Cerebellar nuclear complex (tissue), 1 donor: Measurements from ENCODE around the gene SYNJ1.
"Not testable (repeated sequence)": the region's sequence is repeated elsewhere in the genome, so short reads cannot be mapped to it uniquely, and the experiment has no call there.

Source experiments
- DNase-seq, 2 experiments: peaks; one replicate each; lab custom pipeline; 2025; lab: John Stamatoyannopoulos, UW

The SYNJ1 gene

GRCh38 chr21:32733990-32734613 is 6.3 kb upstream of the SYNJ1 start:
- DNase-seq, result no peak

GRCh38 chr21:32733356-32733755 is 5.5 kb upstream of the SYNJ1 start:
- DNase-seq, result no peak

- DNase-seq, result no peak
These were observed 4.7 kb upstream of the SYNJ1 start for GRCh38 chr21:32732544-32732943.

DNA sequence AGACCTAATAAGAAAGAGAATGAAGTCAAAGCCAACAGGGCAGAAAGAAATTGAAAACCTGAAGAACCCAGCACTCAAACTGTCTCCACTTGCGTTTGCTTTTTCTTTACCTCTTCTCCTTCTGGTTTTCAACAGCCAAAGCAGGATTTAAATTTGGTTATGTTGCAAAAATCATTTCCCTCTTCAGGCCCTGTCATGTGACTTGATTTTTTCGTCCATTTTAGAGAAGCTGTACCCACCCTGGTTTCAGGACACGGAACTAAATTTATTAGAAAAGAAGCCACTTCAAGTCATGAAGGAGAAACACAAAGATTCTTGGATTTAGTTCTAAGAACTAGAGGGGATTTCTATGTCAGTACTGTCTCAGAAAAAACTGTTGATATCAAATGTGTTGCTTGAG is 1.0 kb upstream of the SYNJ1 start:
- no peak for DNase-seq

GRCh38 chr21:32728456-32728839 is 635 bp upstream of the SYNJ1 start:
- DNase-seq, result no peak

DNA sequence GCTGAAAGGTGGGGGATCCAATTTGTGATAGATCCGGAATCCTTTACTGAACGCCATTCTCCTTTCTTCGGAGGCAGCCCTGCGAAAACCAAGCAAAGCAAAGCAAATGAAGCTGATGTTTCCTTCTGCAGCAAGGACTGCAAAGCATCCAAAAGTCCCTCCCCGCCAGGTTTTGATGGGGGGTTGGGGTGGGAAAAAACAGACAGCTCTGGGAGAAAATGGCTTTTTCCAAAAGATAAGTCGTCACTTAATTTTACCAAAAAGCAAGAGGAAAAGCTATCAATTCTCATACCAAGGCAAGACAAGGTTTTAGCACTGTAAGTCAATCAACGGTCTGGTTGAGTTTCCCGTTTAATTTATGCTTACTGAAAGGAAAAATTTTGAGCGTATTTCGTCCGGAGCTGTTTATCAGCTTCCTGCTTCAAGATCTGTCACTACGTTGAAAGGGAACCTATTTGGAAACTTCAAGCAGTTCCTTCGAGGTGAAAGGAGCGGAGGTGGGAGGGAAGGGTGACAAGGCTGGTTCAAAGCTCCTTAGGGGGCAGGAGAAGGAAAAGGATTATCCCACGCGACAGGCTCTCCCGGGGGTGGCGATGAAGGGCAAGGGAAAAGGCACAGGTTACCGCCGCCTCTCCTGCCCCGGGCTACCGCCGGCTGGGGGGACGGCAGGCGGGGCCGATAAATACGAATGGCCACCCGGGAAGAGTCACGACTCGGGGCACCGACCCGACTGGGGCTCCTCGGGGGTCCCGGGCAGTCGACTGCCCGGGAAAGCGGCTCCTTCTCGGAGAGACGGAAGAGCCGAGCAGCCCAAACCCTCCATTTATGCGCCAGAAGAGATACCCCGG is 750 bp downstream of the SYNJ1 start:
- DNase-seq, result no peak

DNA sequence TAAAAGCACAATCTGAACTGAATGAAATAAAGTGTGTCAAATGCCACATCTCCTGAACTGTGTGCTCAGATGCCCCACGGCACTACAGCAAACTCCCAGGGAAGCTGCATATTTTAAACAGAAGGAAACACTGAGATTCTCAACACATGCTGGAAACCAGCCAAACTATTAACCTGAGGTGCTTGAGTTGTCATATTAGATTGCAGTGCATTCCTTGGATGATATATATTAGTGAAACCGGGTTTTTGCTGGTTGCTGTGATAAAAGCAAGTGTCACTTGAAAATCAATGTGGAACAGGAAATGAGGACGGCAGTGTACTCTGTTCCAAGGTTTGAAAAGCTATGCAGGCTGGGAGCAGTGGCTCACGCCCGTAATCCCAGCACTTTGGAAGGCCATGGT is 8.7 kb downstream of the SYNJ1 start:
- DNase-seq, result no peak

- no peak for DNase-seq
These were observed 9.9 kb downstream of the SYNJ1 start for GRCh38 chr21:32717851-32718316.

DNA sequence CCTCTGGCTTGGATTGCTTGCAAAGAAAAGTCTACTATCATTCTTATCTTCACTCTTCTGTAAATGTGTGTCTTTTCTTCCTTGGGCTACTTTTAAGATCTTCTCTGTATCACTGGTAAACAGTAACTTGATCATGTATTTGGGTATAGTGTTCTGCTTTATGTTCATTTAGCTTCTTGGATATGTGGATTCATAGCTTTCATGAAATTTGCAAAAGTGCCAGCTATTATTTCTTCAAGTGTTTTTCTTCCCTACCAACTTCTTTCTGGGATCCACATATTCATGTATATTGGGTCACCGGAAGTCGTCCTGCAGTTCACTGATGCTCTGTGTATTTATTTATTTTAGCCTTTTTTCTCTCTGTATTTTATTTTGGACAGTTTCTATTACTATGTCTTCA is 11.3 kb downstream of the SYNJ1 start:
- no peak for DNase-seq

DNA sequence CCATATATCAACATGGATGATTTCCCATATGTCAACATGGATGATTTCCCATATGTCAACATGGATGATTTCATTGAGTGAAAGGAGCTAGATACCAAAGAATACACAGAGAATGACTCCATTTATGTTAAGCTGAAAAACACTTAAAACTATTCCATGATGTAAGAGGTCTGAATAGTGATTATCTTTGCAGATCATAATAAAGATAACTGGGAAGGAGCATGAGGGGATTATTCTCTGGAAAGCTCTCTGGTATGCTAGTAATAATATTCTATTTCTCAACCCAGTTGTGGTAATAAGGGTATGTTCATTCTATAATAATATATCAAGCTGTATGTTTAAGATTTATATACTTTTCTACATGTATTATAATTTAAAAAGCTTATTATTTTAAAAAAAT is 14.1 kb downstream of the SYNJ1 start:
- DNase-seq, result no peak

GRCh38 chr21:32712641-32713040 is 15.2 kb downstream of the SYNJ1 start:
- no peak for DNase-seq

DNA sequence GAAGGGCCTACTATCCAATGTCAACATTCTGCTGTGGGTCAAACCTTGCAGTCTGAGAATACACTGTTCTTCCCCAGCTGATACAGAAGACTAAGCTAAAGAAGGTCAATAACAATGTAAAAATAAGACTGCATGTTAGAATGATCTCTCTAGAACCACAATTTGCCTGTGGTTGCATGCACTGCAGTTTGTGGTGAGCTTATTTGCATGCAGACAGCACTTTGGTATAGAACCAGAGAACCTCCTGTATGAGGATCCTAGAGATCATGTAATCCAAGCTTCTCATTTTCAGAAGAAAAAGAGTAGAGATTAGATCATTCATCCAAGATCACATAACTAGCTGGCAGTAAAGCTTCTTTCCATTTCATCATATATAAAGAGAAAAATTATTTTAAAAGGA is 15.8 kb downstream of the SYNJ1 start:
- DNase-seq, result no peak

GRCh38 chr21:32710987-32711386 is 16.8 kb downstream of the SYNJ1 start:
- no peak for DNase-seq

- DNase-seq, result no peak
These were observed 17.6 kb downstream of the SYNJ1 start for GRCh38 chr21:32710069-32710784.

DNA sequence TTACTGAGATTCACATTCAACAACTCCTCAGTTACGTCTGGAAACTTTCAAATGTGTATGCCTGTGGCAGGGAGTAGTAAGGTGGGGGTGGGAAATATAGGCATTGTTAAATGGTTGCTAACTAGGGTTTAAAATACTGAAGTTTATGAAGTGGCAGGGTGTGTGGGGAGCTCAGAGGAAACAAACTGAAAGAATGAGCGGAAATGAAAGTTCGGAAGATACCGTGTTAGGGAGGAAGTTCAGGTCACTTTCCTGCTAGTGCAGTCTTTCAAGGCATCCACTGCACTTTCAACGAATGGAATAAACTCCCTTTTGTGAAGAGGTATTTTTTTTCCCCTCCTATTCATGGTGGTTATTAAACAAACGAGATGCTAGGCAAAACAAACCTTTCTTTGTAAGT is 19.7 kb downstream of the SYNJ1 start:
- no peak for DNase-seq

- no peak for DNase-seq
These were observed 21.9 kb downstream of the SYNJ1 start for GRCh38 chr21:32705901-32706300.

GRCh38 chr21:32705139-32705538 is 22.7 kb downstream of the SYNJ1 start:
- no peak for DNase-seq

GRCh38 chr21:32702702-32703101 is 25.1 kb downstream of the SYNJ1 start:
- DNase-seq, result no peak

- DNase-seq, result no peak
These were observed 28.7 kb downstream of the SYNJ1 start for GRCh38 chr21:32698971-32699693.

DNA sequence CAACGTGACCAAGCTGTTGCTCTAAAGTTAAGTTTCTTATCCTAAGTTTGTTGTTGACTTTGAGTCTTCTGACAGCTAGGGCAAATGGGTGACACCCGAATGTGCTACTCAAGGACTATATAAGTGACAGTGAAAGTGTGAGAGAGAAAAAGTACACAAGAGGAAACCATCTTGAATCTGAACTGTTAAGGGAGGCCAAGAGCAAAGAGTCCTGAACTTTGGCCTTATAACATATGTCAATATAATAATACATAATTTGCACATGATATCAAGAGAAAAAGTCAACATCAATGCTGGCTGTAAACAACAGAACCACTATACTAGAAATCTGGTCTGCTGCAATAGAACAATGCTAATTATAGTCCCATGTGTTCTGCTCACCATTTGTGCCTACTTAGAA is 29.5 kb downstream of the SYNJ1 start:
- no peak for DNase-seq

DNA sequence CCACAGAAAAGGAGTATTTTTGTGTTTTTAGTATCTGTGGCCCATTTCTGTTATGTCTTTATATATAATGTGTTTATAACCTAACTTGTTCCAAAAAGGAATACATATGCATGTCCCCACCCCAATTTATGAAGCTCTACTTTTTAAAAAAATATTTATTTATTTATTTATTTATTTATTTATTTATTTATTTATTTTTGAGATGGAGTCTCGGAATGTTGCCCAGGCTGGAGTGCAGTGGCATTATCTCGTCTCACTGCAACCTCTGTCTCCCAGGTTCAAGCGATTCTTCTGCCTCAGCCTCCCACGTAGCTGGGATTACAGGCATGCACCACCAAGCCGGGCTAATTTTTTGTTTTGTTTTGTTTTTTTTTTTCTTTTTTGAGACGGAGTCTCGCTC is 32.3 kb downstream of the SYNJ1 start:
- not testable (repeated sequence) for DNase-seq

GRCh38 chr21:32693581-32693980 is 34.2 kb downstream of the SYNJ1 start:
- no peak for DNase-seq
